Measurements from ENCODE around the gene LAPTM4A. TPM values are rescaled to one million over a fixed set of nuclear protein-coding genes. Genes with fewer than 3 reads are reported as not detected.

Gene LAPTM4A
- total RNA-seq, 2 donors from 2014 or later = 44.3 to 46.0 TPM

- ATAC-seq (peak; percentile 69), DNase-seq (no peak)
- H3K4me1 Mint-ChIP-seq = peaks cover 6% of the 10 kb centered on the region
- H3K4me3 Mint-ChIP-seq = no peak overlapping the region
- H3K27ac Mint-ChIP-seq = no peak overlapping the region
- H3K36me3 Mint-ChIP-seq (ENCODE audit: low read depth) = no peaks in the 10 kb centered on the region
- H3K27me3 Mint-ChIP-seq = peaks cover 21% of the 10 kb centered on the region
- peaks cover 2% of the 10 kb centered on the region for H3K9me3 ChIP-seq (ENCODE audit: control insufficient read depth, low read length, poor library complexity, severe bottlenecking)
These were observed 35.8 kb downstream of the LAPTM4A start for GRCh38 chr2:20015482-20016083.

GRCh38 chr2:20013126-20013849 is 38.1 kb downstream of the LAPTM4A start:
- Mint-ChIP-seq H3K4me1 (peaks cover 6% of the 10 kb centered on the region), H3K27ac (no peak overlapping the region), H3K4me3 (peak overlapping the region; percentile 87), H3K36me3 (ENCODE audit: low read depth) (no peaks in the 10 kb centered on the region), H3K27me3 (peaks cover 28% of the 10 kb centered on the region)
- H3K9me3 ChIP-seq (ENCODE audit: control insufficient read depth, low read length, poor library complexity, severe bottlenecking) = no peaks in the 10 kb centered on the region
- DNase-seq = no peak
- no peak for ATAC-seq

- H3K4me3 Mint-ChIP-seq = peak within 1 kb of the TSS; percentile 87
- DNase-seq (peak in 2 of 3 donors; percentile 9 to 13), ATAC-seq (peak; percentile 46)
- peak within 1 kb of the TSS; percentile 24 for H3K27ac Mint-ChIP-seq
- H3K4me1 Mint-ChIP-seq = peaks cover 6% of the 10 kb centered on the region
- H3K27me3 Mint-ChIP-seq = peaks cover 35% of the 10 kb centered on the region
- no peaks in the 10 kb centered on the region for H3K9me3 ChIP-seq (ENCODE audit: control insufficient read depth, low read length, poor library complexity, severe bottlenecking)
- no peaks in the 10 kb centered on the region for H3K36me3 Mint-ChIP-seq (ENCODE audit: low read depth)
These were observed 38.9 kb downstream of the LAPTM4A start, which contains the start of gene MATN3 for GRCh38 chr2:20012282-20013125. MATN3 (minus strand) TSS chr2:20012668; CDS start chr2:20012631, 37 bp downstream.

GRCh38 chr2:20012032-20012281 is 39.5 kb downstream of the LAPTM4A start:
- Mint-ChIP-seq H3K4me3 (peak overlapping the region; percentile 82), H3K36me3 (ENCODE audit: low read depth) (no peaks in the 10 kb centered on the region), H3K27ac (peak overlapping the region; percentile 24), H3K27me3 (peaks cover 41% of the 10 kb centered on the region), H3K4me1 (peaks cover 6% of the 10 kb centered on the region)
- no peaks in the 10 kb centered on the region for H3K9me3 ChIP-seq (ENCODE audit: control insufficient read depth, low read length, poor library complexity, severe bottlenecking)
- ATAC-seq (no peak), DNase-seq (no peak)

- DNase-seq = no peak
- H3K9me3 ChIP-seq (ENCODE audit: control insufficient read depth, low read length, poor library complexity, severe bottlenecking) = no peaks in the 10 kb centered on the region
- peaks cover 46% of the 10 kb centered on the region for H3K27me3 Mint-ChIP-seq
- H3K4me1 Mint-ChIP-seq = peaks cover 6% of the 10 kb centered on the region
- no peaks in the 10 kb centered on the region for H3K36me3 Mint-ChIP-seq (ENCODE audit: low read depth)
- H3K4me3 Mint-ChIP-seq = peak overlapping the region; percentile 82
- no peak for ATAC-seq
- peak overlapping the region; percentile 24 for H3K27ac Mint-ChIP-seq
These were observed 40.0 kb downstream of the LAPTM4A start for GRCh38 chr2:20011276-20012031.

GRCh38 chr2:20008703-20009102 is 42.7 kb downstream of the LAPTM4A start:
- Mint-ChIP-seq H3K27me3 (peaks cover 59% of the 10 kb centered on the region), H3K4me1 (peaks cover 6% of the 10 kb centered on the region), H3K4me3 (no peak overlapping the region), H3K36me3 (ENCODE audit: low read depth) (no peaks in the 10 kb centered on the region), H3K27ac (no peak overlapping the region)
- no peaks in the 10 kb centered on the region for H3K9me3 ChIP-seq (ENCODE audit: control insufficient read depth, low read length, poor library complexity, severe bottlenecking)
- DNase-seq (no peak), ATAC-seq (no peak)

GRCh38 chr2:20005891-20006470 is 45.4 kb downstream of the LAPTM4A start:
- H3K36me3 Mint-ChIP-seq (ENCODE audit: low read depth) = no peaks in the 10 kb centered on the region
- no peak for ATAC-seq
- no peaks in the 10 kb centered on the region for H3K4me1 Mint-ChIP-seq
- no peak overlapping the region for H3K27ac Mint-ChIP-seq
- H3K9me3 ChIP-seq (ENCODE audit: control insufficient read depth, low read length, poor library complexity, severe bottlenecking) = no peaks in the 10 kb centered on the region
- H3K4me3 Mint-ChIP-seq = no peak overlapping the region
- H3K27me3 Mint-ChIP-seq = peaks cover 67% of the 10 kb centered on the region
- no peak for DNase-seq

GRCh38 chr2:20005067-20005627 is 46.3 kb downstream of the LAPTM4A start:
- no peaks in the 10 kb centered on the region for H3K4me1 Mint-ChIP-seq
- H3K27ac Mint-ChIP-seq = no peak overlapping the region
- DNase-seq = no peak

GRCh38 chr2:20001361-20001863 is 50.0 kb downstream of the LAPTM4A start:
- H3K4me3 Mint-ChIP-seq = no peak overlapping the region
- no peak for ATAC-seq
- no peaks in the 10 kb centered on the region for H3K4me1 Mint-ChIP-seq
- H3K27me3 Mint-ChIP-seq = peaks cover 67% of the 10 kb centered on the region
- DNase-seq = no peak
- no peaks in the 10 kb centered on the region for H3K36me3 Mint-ChIP-seq (ENCODE audit: low read depth)
- H3K27ac Mint-ChIP-seq = no peak overlapping the region
- no peaks in the 10 kb centered on the region for H3K9me3 ChIP-seq (ENCODE audit: control insufficient read depth, low read length, poor library complexity, severe bottlenecking)

More at GRCh38 chr2:20005067-20005627, 46.3 kb downstream of the LAPTM4A start:
- Mint-ChIP-seq H3K36me3 (ENCODE audit: low read depth) (no peaks in the 10 kb centered on the region), H3K4me3 (no peak overlapping the region), H3K27me3 (peaks cover 66% of the 10 kb centered on the region)
- no peak for ATAC-seq
- H3K9me3 ChIP-seq (ENCODE audit: control insufficient read depth, low read length, poor library complexity, severe bottlenecking) = no peaks in the 10 kb centered on the region

GRCh38 chr2:19993731-19994130 is 57.7 kb downstream of the LAPTM4A start:
- Mint-ChIP-seq H3K4me1 (peaks cover 11% of the 10 kb centered on the region), H3K36me3 (ENCODE audit: low read depth) (no peaks in the 10 kb centered on the region), H3K27ac (no peak overlapping the region), H3K27me3 (peaks cover 36% of the 10 kb centered on the region), H3K4me3 (no peak overlapping the region)
- H3K9me3 ChIP-seq (ENCODE audit: control insufficient read depth, low read length, poor library complexity, severe bottlenecking) = no peaks in the 10 kb centered on the region
- ATAC-seq (no peak), DNase-seq (no peak)

GRCh38 chr2:19991895-19992294 is 59.5 kb downstream of the LAPTM4A start:
- Mint-ChIP-seq H3K27me3 (peaks cover 26% of the 10 kb centered on the region), H3K36me3 (ENCODE audit: low read depth) (no peaks in the 10 kb centered on the region), H3K4me3 (no peak overlapping the region), H3K4me1 (peaks cover 12% of the 10 kb centered on the region), H3K27ac (no peak overlapping the region)
- no peaks in the 10 kb centered on the region for H3K9me3 ChIP-seq (ENCODE audit: control insufficient read depth, low read length, poor library complexity, severe bottlenecking)
- DNase-seq = no peak
- no peak for ATAC-seq

- ATAC-seq = no peak
- H3K4me1 Mint-ChIP-seq = peaks cover 20% of the 10 kb centered on the region
- H3K4me3 Mint-ChIP-seq = peak overlapping the region; percentile 94
- peaks cover 18% of the 10 kb centered on the region for H3K27me3 Mint-ChIP-seq
- H3K9me3 ChIP-seq (ENCODE audit: control insufficient read depth, low read length, poor library complexity, severe bottlenecking) = no peaks in the 10 kb centered on the region
- H3K36me3 Mint-ChIP-seq (ENCODE audit: low read depth) = peaks cover 7% of the 10 kb centered on the region
- peak overlapping the region; percentile 85 for H3K27ac Mint-ChIP-seq
- no peak for DNase-seq
These were observed 61.1 kb downstream of the LAPTM4A start for GRCh38 chr2:19990416-19990728.

Data from T-helper 17 cell (primary cell).